HG03342 (cell line): ENCODE measurements around the gene SOHLH1.

Experiments
- ATAC-seq: cut with Tn5 transposase; IDR thresholded peaks from one replicate; pipeline ENCODE4 v1.9.1; 2021; ENCODE audit warnings: mild to moderate bottlenecking, moderate library complexity; ENCODE audit not compliant: unreplicated experiment

The SOHLH1 gene

GRCh38 chr9:135699440-135699839 is at the start of gene SOHLH1:
Gene SOHLH1 (minus strand): TSS chr9:135699481. CDS start chr9:135699467, 14 bp downstream.
- no peak for ATAC-seq

GRCh38 chr9:135748676-135749075 is 49.4 kb upstream of the SOHLH1 start:
- no peak for ATAC-seq

GRCh38 chr9:135747311-135747710 is 48.0 kb upstream of the SOHLH1 start:
- ATAC-seq = no peak

- ATAC-seq = no peak
Observed at GRCh38 chr9:135746565-135746964, 47.3 kb upstream of the SOHLH1 start.

GRCh38 chr9:135745686-135746324 is 46.5 kb upstream of the SOHLH1 start:
- no peak for ATAC-seq

GRCh38 chr9:135745189-135745588 is 45.9 kb upstream of the SOHLH1 start:
- no peak for ATAC-seq

GRCh38 chr9:135744333-135745070 is 45.2 kb upstream of the SOHLH1 start:
- ATAC-seq = no peak

GRCh38 chr9:135743546-135744332 is 44.5 kb upstream of the SOHLH1 start:
- no peak for ATAC-seq

- ATAC-seq = no peak
Observed at GRCh38 chr9:135743021-135743420, 43.7 kb upstream of the SOHLH1 start.

- no peak for ATAC-seq
Observed at GRCh38 chr9:135741276-135742219, 42.3 kb upstream of the SOHLH1 start.

GRCh38 chr9:135739271-135740220 is 40.3 kb upstream of the SOHLH1 start:
- ATAC-seq = no peak

- ATAC-seq = no peak
Observed at GRCh38 chr9:135737840-135738521, 38.7 kb upstream of the SOHLH1 start.

- ATAC-seq = no peak
Observed at GRCh38 chr9:135736979-135737839, 37.9 kb upstream of the SOHLH1 start.

- ATAC-seq = no peak
Observed at GRCh38 chr9:135736272-135736978, 37.1 kb upstream of the SOHLH1 start.

GRCh38 chr9:135734616-135735144 is 35.4 kb upstream of the SOHLH1 start:
- ATAC-seq = no peak

- ATAC-seq = no peak
Observed at GRCh38 chr9:135732569-135733257, 33.4 kb upstream of the SOHLH1 start.
